H9 (cell line): ENCODE measurements around the gene PLCB1. TPM values are rescaled to one million over a fixed set of nuclear protein-coding genes. Genes with fewer than 3 reads are reported as not detected.

Experiments
- DNase-seq: peaks from one replicate; pipeline ENCODE4 v3.0.0-alpha.2; 2017
- H2AFZ ChIP-seq: one replicate; pipeline ENCODE4 v1.6.1; 2013; ENCODE audit warnings: mild to moderate bottlenecking, low read length, control low read depth, moderate library complexity
- H2AK5ac ChIP-seq: 2 replicates; pipeline ENCODE4 v1.6.1; 2013; ENCODE audit warnings: low read length, control low read depth, mixed read lengths; ENCODE audit not compliant: insufficient read length
- H2BK120ac ChIP-seq: one replicate; pipeline ENCODE4 v1.6.1; 2013; ENCODE audit warnings: low read depth, mild to moderate bottlenecking, low read length, control low read depth, inconsistent platforms; ENCODE audit not compliant: poor library complexity, severe bottlenecking
- H2BK12ac ChIP-seq: 2 replicates; pipeline ENCODE4 v1.6.1; 2013; ENCODE audit warnings: low read length, control low read depth, mixed read lengths, low read depth; ENCODE audit not compliant: insufficient read length
- H2BK15ac ChIP-seq: 2 replicates; pipeline ENCODE4 v1.6.1; 2013; ENCODE audit warnings: low read depth, low read length, control low read depth
- H2BK20ac ChIP-seq: one replicate; pipeline ENCODE4 v1.6.1; 2013; ENCODE audit warnings: low read depth, mild to moderate bottlenecking, low read length, control low read depth, inconsistent platforms; ENCODE audit not compliant: poor library complexity, severe bottlenecking
- H2BK5ac ChIP-seq: 2 replicates; pipeline ENCODE4 v1.6.1; 2013; ENCODE audit warnings: low read length, control low read depth, mixed read lengths; ENCODE audit not compliant: insufficient read length
- H3K14ac ChIP-seq: 2 replicates; pipeline ENCODE4 v1.6.1; 2013; ENCODE audit warnings: low read length, control low read depth; ENCODE audit not compliant: insufficient read depth
- H3K18ac ChIP-seq: 2 replicates; pipeline ENCODE4 v1.6.1; 2013; ENCODE audit warnings: low read depth, mild to moderate bottlenecking, mixed read lengths, low read length, control low read depth; ENCODE audit not compliant: insufficient read length
- H3K23ac ChIP-seq: 2 replicates; pipeline ENCODE4 v1.6.1; 2013; ENCODE audit warnings: low read length, control low read depth, mixed read lengths, low read depth; ENCODE audit not compliant: insufficient read length
- H3K23me2 ChIP-seq: 2 replicates; pipeline ENCODE4 v1.6.1; 2013; ENCODE audit warnings: low read depth, mild to moderate bottlenecking, mixed read lengths, low read length, control low read depth; ENCODE audit not compliant: insufficient read length, poor library complexity, severe bottlenecking
- H3K27ac ChIP-seq: 2 replicates; pipeline ENCODE4 v1.5.1; 2013; ENCODE audit warnings: low read length, control low read depth, mixed read lengths, low read depth; ENCODE audit not compliant: insufficient read length
- H3K27me3 ChIP-seq: 2 replicates; pipeline ENCODE4 v1.6.1; 2013; ENCODE audit warnings: low read length, control low read depth, inconsistent platforms; ENCODE audit not compliant: insufficient read depth
- H3K4ac ChIP-seq: 2 replicates; pipeline ENCODE4 v1.6.1; 2013; ENCODE audit warnings: low read depth, mild to moderate bottlenecking, control low read depth, inconsistent platforms, low read length, moderate library complexity
- H3K4me1 ChIP-seq: 2 replicates; pipeline ENCODE4 v1.6.1; 2013; ENCODE audit warnings: low read length, control low read depth, inconsistent platforms; ENCODE audit not compliant: insufficient read depth
- H3K4me2 ChIP-seq: 2 replicates; pipeline ENCODE4 v1.6.1; 2013; ENCODE audit warnings: low read length, control low read depth, mixed read lengths; ENCODE audit not compliant: insufficient read length, insufficient read depth
- H3K56ac ChIP-seq: 2 replicates; pipeline ENCODE4 v1.6.1; 2013; ENCODE audit warnings: low read depth, mild to moderate bottlenecking, mixed read lengths, low read length, control low read depth; ENCODE audit not compliant: insufficient read length
- H3K79me1 ChIP-seq: 2 replicates; pipeline ENCODE4 v1.6.1; 2013; ENCODE audit warnings: low read depth, mild to moderate bottlenecking, moderate library complexity, low read length, control low read depth, inconsistent platforms; ENCODE audit not compliant: insufficient read depth, poor library complexity, severe bottlenecking
- H3K79me2 ChIP-seq: 2 replicates; pipeline ENCODE4 v1.6.1; 2013; ENCODE audit warnings: low read length, control low read depth, inconsistent platforms; ENCODE audit not compliant: insufficient read depth
- H3K9ac ChIP-seq: 2 replicates; pipeline ENCODE4 v1.6.1; 2013; ENCODE audit warnings: low read length, control low read depth, mixed read lengths; ENCODE audit not compliant: insufficient read length; ENCODE audit errors: extremely low read depth
- H3K9me3 ChIP-seq: one replicate; pipeline ENCODE4 v1.6.1; 2013; ENCODE audit warnings: low read depth, low read length, inconsistent platforms; ENCODE audit not compliant: control insufficient read depth
- H3T11ph ChIP-seq: one replicate; pipeline ENCODE4 v1.6.1; 2013; ENCODE audit warnings: mild to moderate bottlenecking, low read length, control low read depth, inconsistent platforms
- H4K20me1 ChIP-seq: one replicate; pipeline ENCODE4 v1.6.1; 2013; ENCODE audit not compliant: control insufficient read depth, insufficient read length, insufficient read depth
- H4K5ac ChIP-seq: 2 replicates; pipeline ENCODE4 v1.6.1; 2013; ENCODE audit warnings: low read depth, mild to moderate bottlenecking, mixed read lengths, low read length, control low read depth; ENCODE audit not compliant: insufficient read length
- H4K8ac ChIP-seq: replicated peaks from 2 replicates; pipeline ENCODE4 v1.6.1; 2013; ENCODE audit warnings: low read length, control low read depth, mixed read lengths, low read depth; ENCODE audit not compliant: insufficient read length
- H4K91ac ChIP-seq: 2 replicates; pipeline ENCODE4 v1.6.1; 2013; ENCODE audit warnings: low read depth, mild to moderate bottlenecking, moderate library complexity, mixed read lengths, low read length, control low read depth; ENCODE audit not compliant: insufficient read length
- H3K27ac Mint-ChIP-seq, 3 experiments: 2 replicates in 2 of 3; 3 replicates in 1 of 3; pipeline ENCODE4 v1.8.0; 2020 to 2021; ENCODE audit warnings: mixed read lengths in 3 of 3, mild to moderate bottlenecking in 1 of 3, moderate library complexity in 1 of 3
- H3K27me3 Mint-ChIP-seq: 2 replicates; pipeline ENCODE4 v1.8.0; 2021; ENCODE audit warnings: low read depth, mild to moderate bottlenecking, moderate library complexity, mixed read lengths
- H3K36me3 Mint-ChIP-seq, 3 experiments: 2 replicates in 2 of 3; 3 replicates in 1 of 3; pipeline ENCODE4 v1.8.0; 2020 to 2021; ENCODE audit warnings: low read depth in 3 of 3, mixed read lengths in 3 of 3; ENCODE audit not compliant: insufficient read depth in 1 of 3
- H3K4me1 Mint-ChIP-seq, 2 experiments: 2 replicates each; pipeline ENCODE4 v1.8.0; 2020; ENCODE audit warnings: mixed read lengths in 2 of 2
- H3K4me3 Mint-ChIP-seq, 2 experiments: 2 replicates in 1 of 2; 3 replicates in 1 of 2; pipeline ENCODE4 v1.8.0; 2020 to 2021; ENCODE audit warnings: mild to moderate bottlenecking in 2 of 2, mixed read lengths in 2 of 2, moderate library complexity in 1 of 2
- H3K9me3 Mint-ChIP-seq, 2 experiments: 2 replicates in 1 of 2; 3 replicates in 1 of 2; pipeline ENCODE4 v1.8.0; 2020; ENCODE audit warnings: mild to moderate bottlenecking in 2 of 2, mixed read lengths in 2 of 2, moderate library complexity in 1 of 2
- WGBS: extraction: QIAGEN DNeasy Blood & Tissue Kit; methylation state at CpG from one replicate; pipeline ENCODE4 v1.1.7; 2013; ENCODE audit warnings: missing lambda C conversion rate, low lambda C conversion rate, mixed read lengths; ENCODE audit not compliant: insufficient read length; ENCODE audit errors: extremely low coverage; 5-methylcytosine and 5-hydroxymethylcytosine counted together
- total RNA-seq: library from RNA; stranded (reverse); gene quantifications from 2 replicates; pipeline ENCODE4 v1.2.1, GENCODE V29; 2021
- TF ChIP-seq, protein P1 (sequence below): fragments of 200-600 bp; sonication (generic); conservative IDR thresholded peaks from 3 replicates; pipeline ENCODE4 v1.8.0; 2021; ENCODE audit warnings: antibody characterized with exemption, mild to moderate bottlenecking

Gene PLCB1
- total RNA-seq, 1 experiment from 2014 or later: 11.5 TPM

DNA sequence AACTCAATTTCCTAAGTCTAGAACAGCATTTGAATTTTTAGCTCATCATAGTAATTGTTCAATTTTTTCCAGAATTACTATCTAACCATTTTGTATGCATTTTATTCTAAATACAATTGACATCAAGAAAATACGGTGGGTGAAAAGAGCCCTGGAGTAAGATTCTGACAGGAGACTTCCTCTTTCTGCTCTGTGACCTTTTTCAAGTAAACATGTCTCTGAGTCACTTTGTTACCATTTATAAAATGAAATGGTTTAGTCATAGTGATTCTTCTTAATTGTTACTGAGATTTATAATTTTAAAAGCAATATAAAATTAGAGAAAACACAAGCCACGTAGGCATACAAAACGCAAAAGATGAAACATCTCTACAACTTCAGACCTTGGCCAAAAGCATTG, 80.2 kb downstream of the PLCB1 start:
- Histone ChIP-seq H2AFZ (no peak overlapping the region), H3K9me3 (no peaks in the 10 kb centered on the region), H3K4me1 (no peaks in the 10 kb centered on the region; the same call in 1 of the 2 replicates), H3T11ph (no peak overlapping the region), H3K56ac (no peak overlapping the region), H3K14ac (no peak overlapping the region), H2BK5ac (no peak overlapping the region), H3K4me2 (no peak overlapping the region), H3K27ac (no peak overlapping the region), H3K9ac (no peak overlapping the region), H3K27me3 (no peaks in the 10 kb centered on the region), H3K4ac (no peak overlapping the region), H3K79me2 (no peaks in the 10 kb centered on the region), H2BK15ac (no peak overlapping the region), H4K91ac (no peak overlapping the region), H2AK5ac (no peak overlapping the region), H3K79me1 (no peaks in the 10 kb centered on the region), H2BK20ac (no peak overlapping the region), H2BK120ac (no peak overlapping the region), H3K18ac (no peak overlapping the region), H4K20me1 (no peaks in the 10 kb centered on the region), H3K23me2 (no peaks in the 10 kb centered on the region), H4K8ac (no peak overlapping the region), H4K5ac (no peak overlapping the region), H3K23ac (no peak overlapping the region), H2BK12ac (no peak overlapping the region)
- no peak overlapping the region for H3K27ac Mint-ChIP-seq
- TF ChIP-seq, protein P1, sequence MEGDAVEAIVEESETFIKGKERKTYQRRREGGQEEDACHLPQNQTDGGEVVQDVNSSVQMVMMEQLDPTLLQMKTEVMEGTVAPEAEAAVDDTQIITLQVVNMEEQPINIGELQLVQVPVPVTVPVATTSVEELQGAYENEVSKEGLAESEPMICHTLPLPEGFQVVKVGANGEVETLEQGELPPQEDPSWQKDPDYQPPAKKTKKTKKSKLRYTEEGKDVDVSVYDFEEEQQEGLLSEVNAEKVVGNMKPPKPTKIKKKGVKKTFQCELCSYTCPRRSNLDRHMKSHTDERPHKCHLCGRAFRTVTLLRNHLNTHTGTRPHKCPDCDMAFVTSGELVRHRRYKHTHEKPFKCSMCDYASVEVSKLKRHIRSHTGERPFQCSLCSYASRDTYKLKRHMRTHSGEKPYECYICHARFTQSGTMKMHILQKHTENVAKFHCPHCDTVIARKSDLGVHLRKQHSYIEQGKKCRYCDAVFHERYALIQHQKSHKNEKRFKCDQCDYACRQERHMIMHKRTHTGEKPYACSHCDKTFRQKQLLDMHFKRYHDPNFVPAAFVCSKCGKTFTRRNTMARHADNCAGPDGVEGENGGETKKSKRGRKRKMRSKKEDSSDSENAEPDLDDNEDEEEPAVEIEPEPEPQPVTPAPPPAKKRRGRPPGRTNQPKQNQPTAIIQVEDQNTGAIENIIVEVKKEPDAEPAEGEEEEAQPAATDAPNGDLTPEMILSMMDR: no peak
- no peaks in the 10 kb centered on the region for H3K36me3 Mint-ChIP-seq
- WGBS: no CpG with 5 or more reads among the region's 3 CpGs
- DNase-seq: no peak
- H3K4me1 Mint-ChIP-seq: peaks cover 40 to 46% of the 10 kb centered on the region in 2 experiments
- H3K4me3 Mint-ChIP-seq: no peak overlapping the region
- H3K27me3 Mint-ChIP-seq: no peaks in the 10 kb centered on the region; the same call in 1 of the 2 replicates
- no peaks in the 10 kb centered on the region for H3K9me3 Mint-ChIP-seq
